ENCODE measurements around the gene GDI1.
"Not testable (repeated sequence)": the region's sequence is repeated elsewhere in the genome, so short reads cannot be mapped to it uniquely, and the experiment has no call there.

The GDI1 gene

GRCh38 chrX:154436983-154437752 lies at the start of gene GDI1:
Gene GDI1 (plus strand): TSS chrX:154437154. CDS start chrX:154437255, 101 bp downstream.
- no peak for DNase-seq

DNA sequence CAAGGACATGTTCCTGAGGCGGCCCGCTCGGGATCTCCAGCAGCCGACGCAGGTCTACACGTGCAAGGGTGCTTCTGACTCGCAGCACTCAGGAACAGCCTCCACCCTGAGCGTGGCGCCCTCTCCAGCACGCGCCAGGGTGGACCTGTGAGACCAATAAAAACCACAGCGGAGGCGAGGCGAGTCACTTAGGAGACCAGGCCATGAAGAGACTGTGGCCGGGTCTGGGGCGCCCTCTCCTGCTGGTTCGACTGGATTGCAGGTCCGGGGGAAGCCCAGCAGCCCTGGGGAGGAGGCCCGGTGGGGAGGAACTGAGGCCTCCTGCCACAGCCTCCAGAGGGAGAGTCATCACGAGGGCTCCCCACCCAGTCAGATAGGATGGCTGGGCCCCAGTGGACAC lies 48.9 kb upstream of the GDI1 start:
- DNase-seq: not testable (repeated sequence)

DNA sequence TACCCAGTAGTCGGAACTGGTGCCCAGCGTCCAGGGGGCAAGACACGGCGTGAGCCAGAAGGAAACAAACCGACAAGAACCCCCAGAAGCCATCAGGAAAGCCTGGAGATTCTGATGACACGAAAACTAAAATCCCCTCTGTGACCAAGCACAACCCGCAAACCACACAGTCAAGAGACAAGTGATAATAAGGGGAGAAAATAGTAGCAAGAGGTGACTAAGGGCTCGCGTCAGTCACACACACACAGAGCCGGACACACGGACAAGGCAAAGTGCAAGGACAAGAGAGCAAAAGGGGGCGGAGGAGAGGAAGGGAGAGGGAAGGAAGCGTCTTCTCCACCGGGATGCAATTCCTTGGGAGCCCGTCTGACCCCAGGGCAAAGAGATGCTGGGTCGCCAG lies 48.3 kb upstream of the GDI1 start:
- not testable (repeated sequence) for DNase-seq

GRCh38 chrX:154389812-154390747 lies 46.9 kb upstream of the GDI1 start:
- DNase-seq: not testable (repeated sequence)

- not testable (repeated sequence) for DNase-seq
Observed at GRCh38 chrX:154396363-154396762, 40.6 kb upstream of the GDI1 start.

- no peak for DNase-seq
Observed at GRCh38 chrX:154396973-154397887, 39.7 kb upstream of the GDI1 start.

DNA sequence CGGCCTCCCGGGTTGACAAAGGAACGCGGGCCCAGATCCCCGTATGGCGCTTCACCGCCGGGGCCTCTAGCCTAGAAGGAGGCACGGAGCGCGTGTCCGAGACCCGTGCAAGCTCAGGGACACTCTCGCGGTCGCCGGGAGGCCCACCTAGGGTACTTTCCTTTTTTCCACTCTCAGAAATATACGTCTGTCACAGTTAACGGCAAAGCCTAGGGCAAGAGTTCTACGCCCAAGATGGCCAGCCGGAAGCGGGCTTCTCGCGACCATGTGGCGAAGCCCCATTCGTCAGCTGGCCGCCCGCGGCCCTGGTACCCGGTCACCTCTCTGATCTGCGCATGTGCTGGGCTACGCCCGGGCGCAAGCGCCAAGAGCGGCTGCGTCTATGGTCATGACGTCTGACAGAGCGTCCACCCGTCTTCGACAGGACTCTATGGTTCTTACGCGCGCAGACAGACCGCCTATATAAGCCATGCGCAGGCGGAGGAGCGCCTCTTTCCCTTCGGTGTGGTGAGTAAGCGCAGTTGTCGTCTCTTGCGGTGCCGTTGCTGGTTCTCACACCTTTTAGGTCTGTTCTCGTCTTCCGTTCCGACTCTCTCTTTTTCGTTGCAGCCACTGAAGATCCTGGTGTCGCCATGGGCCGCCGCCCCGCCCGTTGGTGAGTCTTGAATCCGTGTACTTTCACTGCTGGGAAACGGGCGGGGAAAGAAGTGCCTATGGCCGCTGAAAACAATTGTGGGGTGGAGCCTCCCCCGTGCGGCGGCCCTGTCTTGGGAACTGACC lies 38.9 kb upstream of the GDI1 start, which contains the start of gene RPL10:
Gene RPL10 (plus strand): TSS at position 490 of the 780 bp plus-strand sequence. CDS start 143 bp downstream, at position 633.
- peak; percentile 88 for DNase-seq

DNA sequence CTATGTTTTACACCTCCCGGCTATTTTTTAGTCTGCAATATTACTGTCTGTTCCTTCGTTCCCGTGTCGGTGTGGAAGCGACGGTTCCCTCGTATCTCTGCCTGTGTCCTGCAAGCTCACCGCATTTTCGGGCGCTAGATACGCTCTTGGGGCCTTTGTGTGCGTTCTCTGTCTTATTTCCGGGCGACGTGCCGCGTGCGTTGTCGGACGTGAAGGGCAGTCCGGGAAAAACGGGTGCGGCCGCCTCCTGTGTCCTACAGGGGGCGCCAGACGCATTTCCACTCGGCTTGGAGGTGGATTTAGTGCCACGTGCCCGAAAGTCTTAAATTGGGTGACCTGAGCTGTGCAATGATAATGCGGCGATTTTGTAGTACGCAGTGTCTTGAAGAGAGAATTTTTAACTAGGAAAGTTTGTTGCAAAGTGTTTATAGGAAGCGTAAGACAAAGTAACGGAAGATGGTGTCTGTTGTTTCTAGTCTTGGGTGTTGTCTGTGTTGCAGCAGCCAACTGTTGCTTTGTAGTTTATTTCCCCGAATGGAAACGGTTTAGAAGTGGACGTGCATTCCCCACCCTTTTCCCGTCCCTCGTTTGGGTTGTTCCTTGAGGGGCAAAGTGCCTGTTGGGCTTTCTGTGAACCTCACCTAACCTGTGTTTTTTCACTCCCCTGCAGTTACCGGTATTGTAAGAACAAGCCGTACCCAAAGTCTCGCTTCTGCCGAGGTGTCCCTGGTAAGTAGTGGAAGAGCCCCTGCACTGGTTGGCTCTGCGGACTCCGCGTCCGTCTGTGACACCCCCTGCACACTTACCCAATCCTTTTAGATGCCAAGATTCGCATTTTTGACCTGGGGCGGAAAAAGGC lies 38.1 kb upstream of the GDI1 start:
- DNase-seq: peak; percentile 20 to 57

GRCh38 chrX:154399527-154400368 lies 37.2 kb upstream of the GDI1 start:
- no peak for DNase-seq

DNA sequence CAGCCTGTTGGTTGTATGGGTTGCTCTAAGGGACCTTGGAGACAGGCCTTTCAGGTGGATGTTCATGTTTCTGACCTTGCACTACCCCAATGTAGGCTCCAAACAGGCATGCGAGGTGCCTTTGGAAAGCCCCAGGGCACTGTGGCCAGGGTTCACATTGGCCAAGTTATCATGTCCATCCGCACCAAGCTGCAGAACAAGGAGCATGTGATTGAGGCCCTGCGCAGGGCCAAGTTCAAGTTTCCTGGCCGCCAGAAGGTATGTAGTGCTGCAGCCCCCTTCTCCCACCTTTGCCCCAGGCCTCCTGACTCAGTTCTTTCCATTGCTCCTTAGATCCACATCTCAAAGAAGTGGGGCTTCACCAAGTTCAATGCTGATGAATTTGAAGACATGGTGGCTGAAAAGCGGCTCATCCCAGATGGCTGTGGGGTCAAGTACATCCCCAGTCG lies 36.6 kb upstream of the GDI1 start:
- DNase-seq: not testable (repeated sequence)

GRCh38 chrX:154401045-154401799 lies 35.7 kb upstream of the GDI1 start:
- DNase-seq: no peak

GRCh38 chrX:154401918-154402621 lies 34.9 kb upstream of the GDI1 start:
- DNase-seq: no peak

- no peak for DNase-seq
Observed at GRCh38 chrX:154402622-154403127, 34.3 kb upstream of the GDI1 start.

DNA sequence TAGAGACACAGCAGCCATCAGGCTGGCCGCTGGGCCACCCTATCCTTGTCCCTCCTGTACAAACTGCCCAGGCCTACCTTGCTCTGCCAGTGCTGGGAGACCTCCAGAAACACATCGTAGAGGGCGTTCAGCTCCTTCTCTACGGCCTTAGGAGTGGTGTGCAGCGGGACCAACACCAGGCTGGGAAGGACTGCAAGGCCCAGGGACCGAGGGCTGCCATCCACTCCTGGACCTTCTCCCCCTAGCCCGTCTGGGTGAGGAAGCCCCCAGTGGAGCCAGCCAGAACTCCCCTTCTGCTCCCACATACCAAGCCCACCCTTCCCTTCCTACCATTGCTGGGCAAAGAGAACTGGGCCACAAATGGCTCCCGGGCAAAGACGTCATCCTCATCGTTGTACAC lies 33.8 kb upstream of the GDI1 start:
- DNase-seq: no peak

DNA sequence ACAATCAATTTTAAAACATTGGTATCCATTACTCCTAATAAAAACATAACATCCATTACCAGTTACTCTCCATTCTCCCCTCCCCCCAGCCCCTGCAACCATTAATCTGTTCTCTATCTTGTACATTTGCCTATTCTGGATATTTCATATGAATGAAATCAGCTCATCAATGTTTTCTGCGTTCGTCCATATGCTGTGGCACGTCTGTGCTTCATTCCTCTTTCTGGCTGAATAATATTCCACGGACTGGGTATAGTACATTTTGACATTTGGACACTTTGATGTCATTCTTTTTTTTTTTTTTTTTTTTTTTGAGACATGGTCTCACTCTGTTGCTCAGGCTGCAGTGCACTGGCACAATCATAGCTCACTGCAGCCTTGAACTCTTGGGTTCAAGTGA lies 33.1 kb upstream of the GDI1 start:
- DNase-seq: no peak

DNA sequence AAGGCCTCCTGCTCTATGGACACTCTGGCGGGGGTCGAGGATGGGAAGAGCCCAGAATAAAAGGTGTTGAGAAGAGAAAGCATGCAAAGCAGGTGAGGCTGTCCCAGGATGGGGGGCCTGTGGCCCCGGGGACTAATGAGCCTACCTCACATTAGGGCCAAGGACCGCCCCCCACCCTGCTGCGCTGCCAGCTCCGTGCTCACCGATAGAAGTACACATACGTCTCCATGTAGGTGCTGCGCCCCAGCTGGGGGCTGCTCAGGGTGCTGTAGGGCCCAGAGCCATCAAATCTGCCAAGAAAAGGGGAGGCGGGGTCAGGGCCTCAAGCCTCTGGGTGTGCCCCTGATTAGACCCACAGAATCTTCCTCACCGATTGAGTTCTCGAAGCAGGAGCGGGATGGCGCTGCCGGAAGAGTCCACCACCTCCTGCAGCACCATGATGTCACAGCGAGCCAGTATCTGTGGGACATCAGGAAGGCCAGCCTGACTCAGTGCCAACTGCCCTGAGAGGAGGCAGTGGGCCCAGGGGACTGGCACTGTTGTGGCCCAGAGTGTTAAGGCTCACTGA lies 32.2 kb upstream of the GDI1 start:
- DNase-seq: no peak

DNA sequence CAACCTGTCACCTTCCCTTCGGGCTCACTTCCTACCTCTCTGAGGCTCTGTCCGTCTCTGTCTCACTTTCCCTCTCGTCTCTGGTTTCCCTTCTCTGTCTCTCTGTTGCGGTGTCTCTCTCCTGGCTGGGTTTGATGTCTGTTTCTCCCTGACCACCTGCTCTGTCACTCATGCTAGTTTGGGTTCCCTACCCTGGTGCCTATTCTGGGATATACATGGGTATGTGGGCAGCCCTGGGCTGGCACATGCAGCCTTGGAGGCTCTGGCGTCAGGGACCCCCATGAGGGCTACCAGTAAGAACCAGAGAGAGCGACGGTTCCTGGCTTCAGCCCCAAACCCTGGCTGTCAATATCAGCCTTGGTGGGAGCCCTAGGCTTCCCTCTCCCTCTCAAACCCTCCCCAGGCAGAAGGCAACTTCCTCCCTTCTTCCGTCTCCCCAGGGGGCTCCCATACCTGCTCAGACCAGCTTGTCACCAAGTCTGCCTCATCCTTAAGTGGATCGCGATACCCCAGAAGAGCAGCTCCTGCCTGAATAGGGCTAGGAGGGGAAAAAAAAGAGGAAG lies 28.2 kb upstream of the GDI1 start:
- DNase-seq: no peak
